Umbilical cord (tissue), 2 donors: ENCODE results near the gene HLA-DPA1. TPM values are rescaled to one million over a fixed set of nuclear protein-coding genes. Genes with fewer than 3 reads are reported as not detected.

Source experiments
- DNase-seq: peaks from one replicate; pipeline ENCODE4 v3.0.0-alpha.2; 2015; ENCODE audit warnings: low spot score
- total RNA-seq: library from RNA; depleted of rRNA; stranded (reverse); fragments of >200 nt; gene quantifications from one replicate; pipeline ENCODE4 v1.2.3, GENCODE V29; 2014; ENCODE audit warnings: low replicate concordance; ENCODE audit not compliant: insufficient read depth

Gene HLA-DPA1
- total RNA-seq, 1 donor from 2014 or later, result 24.8 TPM

- DNase-seq, result no peak
Measured at GRCh38 chr6:33018418-33018817, 55.0 kb downstream of the HLA-DPA1 start.

GRCh38 chr6:33017694-33018353, 55.6 kb downstream of the HLA-DPA1 start:
- DNase-seq, result no peak

DNA sequence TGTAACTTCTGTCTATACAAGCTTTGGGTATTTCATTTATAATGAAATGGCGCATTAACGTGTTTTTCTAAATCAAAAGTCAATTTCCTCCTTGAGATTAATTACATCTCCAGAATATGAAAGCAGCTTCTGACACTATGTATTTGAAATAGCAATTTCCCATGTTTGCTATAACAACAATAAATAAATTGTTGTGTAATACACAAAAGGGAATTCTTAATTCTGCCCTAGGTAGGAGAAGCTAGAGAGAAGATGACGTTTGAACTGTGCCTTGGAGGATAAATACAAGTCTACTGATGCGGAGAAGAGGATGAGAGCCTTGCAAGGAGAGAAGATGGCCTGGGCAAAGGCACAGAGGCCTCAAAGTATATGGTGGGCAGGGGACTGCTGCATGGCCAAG, 56.4 kb downstream of the HLA-DPA1 start:
- no peak for DNase-seq

DNA sequence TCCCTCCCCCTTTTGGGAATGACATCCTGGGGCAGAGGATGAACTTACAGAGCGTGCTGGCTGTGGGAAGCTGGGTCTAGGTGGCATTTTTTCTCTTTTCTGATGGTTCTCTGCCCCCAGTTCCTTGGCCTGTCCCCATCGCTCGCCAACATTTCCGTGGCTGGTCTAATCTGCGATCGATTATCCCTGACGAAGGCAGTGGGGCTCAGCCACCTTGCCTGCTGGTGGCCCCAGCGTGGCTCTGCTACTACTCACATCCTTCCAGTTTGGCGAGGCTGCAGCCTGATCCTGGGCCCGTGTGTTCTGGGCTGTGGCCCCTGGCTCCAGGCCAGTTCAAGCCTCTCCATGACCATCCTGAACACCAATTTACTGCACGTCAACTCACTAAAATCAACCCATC, 57.7 kb downstream of the HLA-DPA1 start:
- no peak for DNase-seq

DNA sequence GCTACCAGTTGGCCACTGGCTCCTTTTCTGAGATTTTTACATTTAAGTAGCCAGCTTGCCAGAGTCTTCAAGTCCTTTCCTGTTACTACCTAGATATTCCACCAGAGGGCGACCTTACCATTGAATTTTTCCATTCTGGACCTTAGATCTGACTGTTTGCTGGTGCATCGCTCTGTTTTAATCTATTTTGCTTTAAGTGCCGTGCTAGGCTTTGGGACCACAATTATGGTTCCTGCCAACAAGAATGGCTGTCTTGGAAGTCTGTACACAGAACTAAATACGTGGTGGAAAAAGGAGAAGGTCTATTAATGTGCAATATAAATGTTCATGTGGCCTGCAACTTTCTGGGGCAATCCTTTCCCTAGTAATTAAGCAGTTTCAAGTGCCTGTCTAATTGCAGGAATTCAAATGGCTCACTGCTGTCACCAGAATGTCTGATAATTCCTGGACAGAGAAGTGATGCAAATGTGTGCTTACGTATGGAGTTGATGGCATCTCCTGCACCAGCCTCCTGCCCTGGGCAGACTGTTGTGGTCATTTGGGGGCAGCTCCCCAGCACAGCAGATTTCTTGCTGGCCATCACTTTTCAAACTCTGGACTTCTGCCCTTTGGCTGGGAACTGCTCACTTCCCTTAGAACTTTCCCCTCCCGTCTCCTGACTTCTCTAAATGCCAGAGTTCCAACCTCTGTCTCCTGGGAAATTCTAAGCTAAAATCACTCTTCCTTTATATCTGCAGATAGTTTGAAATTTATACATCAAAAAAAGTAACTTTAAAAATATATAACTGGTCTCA, 58.4 kb downstream of the HLA-DPA1 start:
- peak; percentile 83 for DNase-seq

Other genes starting within 250 kb of the HLA-DPA1 start
- gene TAP2, start 234.9 kb downstream of the HLA-DPA1 start, total RNA-seq, result 13.5 TPM
- gene PSMB8, start 229.6 kb downstream of the HLA-DPA1 start, total RNA-seq, result 15.4 TPM
- gene TAP1, start 219.9 kb downstream of the HLA-DPA1 start, total RNA-seq, result 25.0 TPM
- 0.72 TPM for gene PSMB9, start 219.5 kb downstream of the HLA-DPA1 start, total RNA-seq
- 10.1 TPM for gene HLA-DMB, start 132.6 kb downstream of the HLA-DPA1 start, total RNA-seq
- 5.8 TPM for gene HLA-DMA, start 120.6 kb downstream of the HLA-DPA1 start, total RNA-seq
- gene BRD2, start 105.1 kb downstream of the HLA-DPA1 start, total RNA-seq, result 73.7 TPM
- 0.72 TPM for gene HLA-DOA, start 64.1 kb downstream of the HLA-DPA1 start, total RNA-seq
- gene HLA-DPB1, start 2.3 kb upstream of the HLA-DPA1 start, total RNA-seq, result 1.7 TPM
- 0.72 TPM for gene COL11A2, start 118.8 kb upstream of the HLA-DPA1 start, total RNA-seq
- 19.0 TPM for gene RXRB, start 127.0 kb upstream of the HLA-DPA1 start, total RNA-seq
- 78.0 TPM for gene SLC39A7, start 127.2 kb upstream of the HLA-DPA1 start, total RNA-seq
- 9.6 TPM for gene HSD17B8, start 131.0 kb upstream of the HLA-DPA1 start, total RNA-seq
- gene RING1, start 134.9 kb upstream of the HLA-DPA1 start, total RNA-seq, result 13.7 TPM
- gene VPS52, start 198.2 kb upstream of the HLA-DPA1 start, total RNA-seq, result 33.7 TPM
- 2,699 TPM for gene RPS18, start 198.4 kb upstream of the HLA-DPA1 start, total RNA-seq
- gene B3GALT4, start 203.5 kb upstream of the HLA-DPA1 start, total RNA-seq, result 7.7 TPM
- 45.0 TPM for gene WDR46, start 215.6 kb upstream of the HLA-DPA1 start, total RNA-seq
- gene PFDN6, start 216.0 kb upstream of the HLA-DPA1 start, total RNA-seq, result 10.1 TPM
- 15.4 TPM for gene RGL2, start 225.3 kb upstream of the HLA-DPA1 start, total RNA-seq
- 29.4 TPM for gene TAPBP, start 240.4 kb upstream of the HLA-DPA1 start, total RNA-seq
- 14.0 TPM for gene ZBTB22, start 244.1 kb upstream of the HLA-DPA1 start, total RNA-seq
- 14.0 TPM for gene DAXX, start 249.3 kb upstream of the HLA-DPA1 start, total RNA-seq